SW480 (cell line): Measurements from ENCODE around the gene ILF2.
"Not testable (repeated sequence)": the region's sequence is repeated elsewhere in the genome, so short reads cannot be mapped to it uniquely, and the experiment has no call there.

ENCODE experiments used
- DNase-seq: peaks from one replicate; pipeline ENCODE4 v3.0.0-alpha.2; 2016; ENCODE audit warnings: low spot score

The ILF2 gene

DNA sequence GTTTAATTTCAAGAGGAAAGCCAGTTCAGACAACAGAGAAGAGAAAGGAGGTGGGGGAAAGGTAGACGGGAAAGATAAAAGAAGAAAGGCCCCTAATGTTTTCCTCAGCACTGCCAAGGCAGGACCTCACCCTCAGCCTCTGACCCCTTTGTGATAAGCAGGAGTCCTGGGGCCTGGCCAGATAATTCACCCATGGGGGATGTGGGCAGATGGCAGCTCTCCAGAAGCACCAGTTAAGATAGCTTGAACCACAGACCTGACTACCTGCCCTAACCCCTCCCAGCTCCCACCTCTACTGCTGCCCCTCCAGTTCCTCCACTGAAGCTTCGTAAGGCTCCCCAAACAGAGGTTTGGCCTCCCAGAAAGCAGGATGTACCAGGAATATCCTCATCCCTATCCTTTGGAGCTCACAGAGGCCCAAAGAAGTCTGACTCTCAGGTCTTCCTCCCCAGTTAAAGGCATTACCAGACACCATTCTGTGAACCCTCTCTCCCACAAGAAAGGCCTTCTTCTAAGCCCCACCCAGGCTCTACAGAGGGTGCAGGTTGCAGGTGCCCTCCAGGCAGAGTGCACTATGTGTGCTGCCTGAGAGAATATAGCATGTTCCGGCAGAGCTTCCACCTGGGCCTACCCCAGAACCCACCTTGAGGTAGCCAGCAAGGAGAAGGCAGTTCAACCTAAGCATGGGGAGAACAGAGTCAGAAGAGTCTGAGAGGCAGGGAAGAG lies 21.5 kb downstream of the ILF2 start:
- no peak for DNase-seq

DNA sequence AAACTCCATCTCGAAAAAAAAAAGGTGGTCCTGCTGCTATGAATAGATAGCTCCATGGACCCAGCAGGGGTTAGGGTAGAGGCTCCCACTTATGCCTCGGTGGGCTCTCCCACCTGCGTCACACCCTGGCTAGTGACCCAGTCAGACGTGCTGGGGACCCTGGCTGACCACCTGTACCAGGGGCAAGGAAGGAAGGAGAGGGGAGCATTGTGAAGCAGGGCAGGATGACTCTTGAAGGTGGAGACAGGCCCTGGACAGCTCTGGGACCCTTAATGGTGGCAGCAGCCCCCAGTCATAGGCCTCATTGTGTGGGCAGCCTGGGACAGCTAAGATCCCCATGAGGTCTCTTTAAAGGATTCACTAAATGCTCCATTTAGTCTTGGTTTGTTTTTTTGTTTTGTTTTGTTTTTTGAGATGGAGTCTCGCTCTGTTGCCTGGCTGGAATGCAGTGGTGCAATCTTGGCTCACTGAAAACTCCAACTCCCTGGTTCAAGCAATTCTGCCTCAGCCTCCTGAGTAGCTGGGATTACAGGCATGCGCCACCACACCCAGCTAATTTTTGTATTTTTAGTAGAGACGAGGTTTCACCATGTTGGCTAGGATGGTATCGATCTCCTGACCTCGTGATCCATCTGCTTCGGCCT lies 22.7 kb downstream of the ILF2 start:
- no peak for DNase-seq

DNA sequence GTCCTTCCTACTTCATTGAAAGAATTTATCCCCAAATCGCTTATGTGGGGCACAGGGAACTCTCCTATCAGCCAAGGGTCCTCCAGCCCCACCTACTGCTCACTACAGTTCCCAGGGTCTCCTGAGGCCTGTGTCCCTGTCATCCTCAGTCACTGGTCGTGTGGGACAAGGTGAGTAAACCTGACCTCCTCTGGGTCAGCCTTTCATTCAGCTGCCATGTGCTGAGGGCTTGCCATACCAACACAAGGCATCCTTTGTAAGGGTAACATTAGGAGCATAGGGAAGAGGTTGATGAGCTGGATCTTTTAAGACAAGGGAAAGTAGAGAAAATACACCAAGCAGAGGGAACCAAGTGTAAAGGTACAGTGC lies 23.5 kb downstream of the ILF2 start:
- DNase-seq, result no peak

DNA sequence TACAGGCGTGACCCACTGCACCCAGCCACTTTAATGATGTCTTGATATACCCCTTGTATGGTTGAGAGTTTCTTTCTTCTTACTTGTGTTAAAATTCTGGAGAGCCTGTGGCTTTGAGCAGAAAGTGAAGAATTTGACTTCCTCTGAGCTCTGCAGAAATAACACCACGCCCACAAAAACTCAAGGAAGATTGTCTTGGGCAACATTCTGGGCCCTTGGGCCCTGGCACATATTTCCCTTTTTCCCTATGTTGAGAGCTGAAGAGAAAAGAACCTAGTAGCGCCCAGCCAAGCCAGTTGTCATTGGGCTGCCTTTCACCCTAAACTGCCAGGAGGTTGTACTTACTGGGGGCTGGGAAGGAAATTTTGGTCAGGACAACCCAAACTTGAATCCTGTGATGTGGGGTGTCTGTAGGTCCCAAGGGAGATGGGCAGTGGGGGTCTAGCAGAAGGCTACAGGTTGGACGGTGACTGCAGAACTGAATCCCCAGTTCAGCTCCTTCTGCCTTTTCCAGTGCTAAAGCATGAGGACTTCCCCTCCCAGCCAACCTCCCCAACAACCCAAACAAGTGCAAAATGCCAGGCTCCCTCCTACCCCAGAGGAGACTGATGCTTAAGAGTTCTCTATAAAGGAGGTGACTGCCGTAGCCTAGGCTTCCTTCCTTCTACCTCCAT lies 24.0 kb downstream of the ILF2 start:
- no peak for DNase-seq

DNA sequence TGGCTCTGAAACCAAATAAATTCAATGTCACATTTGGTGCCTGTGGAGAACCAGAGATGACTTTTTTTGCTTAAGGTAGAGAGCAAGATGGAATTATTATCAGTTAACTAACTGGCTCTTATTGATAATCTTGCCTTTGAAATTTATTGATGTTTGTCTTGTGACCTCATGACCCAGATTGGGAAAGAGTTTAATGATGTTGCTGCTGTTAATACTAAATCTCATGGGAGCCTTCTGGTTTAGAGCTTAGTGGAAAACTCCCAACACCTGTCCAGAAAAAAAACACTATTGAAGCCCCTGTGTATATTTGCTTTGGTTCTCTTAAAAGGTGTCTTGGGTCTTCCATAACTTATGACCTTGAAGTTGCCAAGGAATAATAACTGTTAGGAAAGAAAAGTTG lies 27.0 kb downstream of the ILF2 start:
- no peak for DNase-seq

DNA sequence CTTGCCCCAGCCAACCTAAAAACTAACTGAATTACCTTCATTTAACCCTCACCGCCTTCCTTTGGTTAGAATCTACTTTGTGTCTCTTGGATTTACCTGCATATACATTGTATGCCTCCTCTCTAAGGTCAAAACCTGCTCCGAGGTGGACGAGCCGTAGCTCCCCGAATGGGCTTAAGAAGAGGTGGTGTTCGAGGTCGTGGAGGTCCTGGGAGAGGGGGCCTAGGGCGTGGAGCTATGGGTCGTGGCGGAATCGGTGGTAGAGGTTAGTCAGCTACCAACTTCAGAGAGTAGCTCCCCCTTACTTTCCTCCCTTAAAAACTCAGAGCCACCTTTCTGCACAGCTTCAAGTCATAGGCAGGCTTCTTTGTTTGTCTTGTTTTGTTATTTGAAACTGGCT lies 27.7 kb downstream of the ILF2 start:
- no peak for DNase-seq

DNA sequence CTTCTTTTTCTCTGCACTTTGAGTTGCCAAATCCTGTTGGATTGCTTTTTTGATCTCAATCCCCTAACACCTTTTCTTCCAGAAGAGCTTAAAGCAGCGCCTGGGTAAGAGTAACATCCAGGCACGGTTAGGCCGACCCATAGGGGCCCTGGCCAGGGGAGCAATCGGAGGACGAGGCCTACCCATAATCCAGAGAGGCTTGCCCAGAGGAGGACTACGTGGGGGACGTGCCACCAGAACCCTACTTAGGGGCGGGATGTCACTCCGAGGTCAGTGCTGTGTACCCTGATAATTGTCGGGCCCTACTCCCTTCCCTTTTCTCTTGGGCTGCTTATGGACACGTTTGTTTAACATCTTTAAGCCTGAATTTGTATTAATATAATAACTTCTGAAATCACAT lies 28.6 kb downstream of the ILF2 start:
- no peak for DNase-seq

DNA sequence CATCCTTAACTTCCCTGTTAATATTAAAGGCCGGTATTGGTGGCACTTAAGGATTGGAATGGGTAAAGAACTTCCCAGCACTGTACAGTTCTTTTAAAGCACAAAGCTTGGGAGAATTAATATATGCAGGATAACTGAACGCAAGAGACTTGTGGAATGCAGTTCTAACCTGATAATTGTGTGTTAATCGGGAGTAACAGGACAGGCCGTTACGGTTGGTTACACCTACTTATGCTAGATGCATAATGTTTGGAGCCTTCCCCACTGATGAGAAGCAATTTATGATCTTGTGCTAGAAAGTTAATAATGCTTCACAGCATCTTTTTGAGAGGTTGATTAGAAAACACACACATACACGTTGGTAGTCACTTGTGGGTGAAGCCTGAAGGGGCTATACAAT lies 29.9 kb downstream of the ILF2 start:
- DNase-seq, result no peak

DNA sequence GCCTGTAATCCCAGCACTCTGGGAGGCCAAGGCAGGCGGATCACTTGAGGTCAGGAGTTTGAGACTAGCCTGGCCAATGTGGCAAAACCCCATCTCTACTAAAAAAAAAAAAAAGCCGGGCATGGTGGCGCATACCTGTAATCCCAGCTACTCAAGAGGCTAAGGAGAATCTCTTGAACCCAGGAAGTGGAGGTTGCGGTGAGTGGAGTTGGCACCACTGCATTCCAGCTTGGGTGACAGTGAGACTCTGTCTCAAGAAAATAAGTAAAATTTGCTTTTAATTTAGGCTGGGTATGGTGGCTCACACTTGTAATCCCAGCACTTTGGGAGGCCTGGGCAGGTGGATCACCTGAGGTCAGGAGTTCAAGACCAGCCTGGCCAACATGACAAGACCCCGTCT lies 30.6 kb downstream of the ILF2 start:
- not testable (repeated sequence) for DNase-seq

DNA sequence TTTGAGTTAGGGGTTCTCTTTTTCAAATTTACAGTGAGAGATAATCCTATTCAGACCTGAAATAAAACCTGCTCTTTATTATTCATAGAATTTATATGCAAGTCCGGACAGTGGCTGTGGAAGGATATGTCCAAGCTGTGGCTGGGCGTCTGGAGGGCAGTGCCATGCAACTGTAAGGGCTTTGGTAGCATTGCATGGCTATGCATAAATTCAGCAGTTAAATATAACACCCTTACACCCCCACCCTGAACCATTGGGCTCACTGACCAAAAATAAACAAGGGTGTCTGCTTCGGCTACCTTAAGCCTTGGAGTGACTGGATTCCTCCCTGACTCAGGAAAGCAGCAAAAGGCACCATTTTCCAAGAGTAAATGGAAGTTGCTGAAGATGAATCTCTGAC lies 31.5 kb downstream of the ILF2 start:
- no peak for DNase-seq

DNA sequence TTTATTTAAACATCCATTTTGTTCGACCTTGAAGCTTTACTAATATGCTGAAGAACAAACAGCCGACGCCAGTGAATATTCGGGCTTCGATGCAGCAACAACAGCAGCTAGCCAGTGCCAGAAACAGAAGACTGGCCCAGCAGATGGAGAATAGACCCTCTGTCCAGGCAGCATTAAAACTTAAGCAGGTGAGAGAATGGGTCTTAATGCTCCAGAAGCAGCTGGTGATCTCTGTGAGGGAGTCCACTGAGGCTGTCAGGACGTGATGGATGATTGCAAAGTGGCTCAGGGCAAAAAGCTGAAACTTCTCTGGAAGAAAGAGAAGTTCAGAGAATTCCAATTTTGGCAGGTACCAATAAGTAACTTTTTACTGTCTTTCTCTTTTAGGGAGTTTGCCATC lies 32.5 kb downstream of the ILF2 start:
- DNase-seq, result no peak

DNA sequence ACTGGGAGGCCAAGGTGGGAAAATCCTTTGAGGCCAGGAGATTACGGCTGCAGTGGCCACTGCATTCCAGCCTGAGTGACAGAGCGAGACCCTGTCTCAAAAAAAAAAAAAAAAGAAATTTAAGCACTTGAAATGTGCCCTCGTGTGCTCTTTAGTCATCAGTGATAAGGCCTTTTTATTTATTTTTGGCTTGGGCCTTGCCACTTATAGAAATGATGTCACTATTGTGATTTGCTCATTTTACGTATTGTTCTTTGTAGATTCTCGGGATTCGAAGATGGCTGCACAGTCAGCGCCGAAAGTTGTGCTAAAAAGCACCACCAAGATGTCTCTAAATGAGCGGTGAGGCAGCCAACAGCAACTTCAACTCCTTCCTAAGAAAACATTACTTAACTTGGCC lies 34.5 kb downstream of the ILF2 start:
- no peak for DNase-seq

DNA sequence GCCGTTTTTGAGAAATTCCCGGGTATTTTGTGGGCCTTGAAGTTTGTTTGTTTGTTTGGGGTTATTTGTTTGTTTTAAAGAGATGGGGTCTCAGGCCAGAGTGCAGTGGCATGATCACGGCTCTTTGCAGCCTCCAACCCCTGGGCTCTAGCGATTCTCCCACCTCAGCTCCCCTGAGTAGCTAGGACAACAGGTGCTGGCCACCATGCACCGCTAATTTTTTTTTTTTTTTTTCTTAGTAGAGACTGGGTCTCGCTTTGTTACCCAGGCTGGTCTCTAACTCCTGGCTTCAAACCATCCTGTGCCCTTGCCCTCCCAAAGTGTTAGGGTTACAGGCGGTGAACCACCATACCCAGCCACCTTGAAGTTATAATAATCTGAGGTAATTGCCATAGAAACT lies 34.9 kb downstream of the ILF2 start:
- no peak for DNase-seq

DNA sequence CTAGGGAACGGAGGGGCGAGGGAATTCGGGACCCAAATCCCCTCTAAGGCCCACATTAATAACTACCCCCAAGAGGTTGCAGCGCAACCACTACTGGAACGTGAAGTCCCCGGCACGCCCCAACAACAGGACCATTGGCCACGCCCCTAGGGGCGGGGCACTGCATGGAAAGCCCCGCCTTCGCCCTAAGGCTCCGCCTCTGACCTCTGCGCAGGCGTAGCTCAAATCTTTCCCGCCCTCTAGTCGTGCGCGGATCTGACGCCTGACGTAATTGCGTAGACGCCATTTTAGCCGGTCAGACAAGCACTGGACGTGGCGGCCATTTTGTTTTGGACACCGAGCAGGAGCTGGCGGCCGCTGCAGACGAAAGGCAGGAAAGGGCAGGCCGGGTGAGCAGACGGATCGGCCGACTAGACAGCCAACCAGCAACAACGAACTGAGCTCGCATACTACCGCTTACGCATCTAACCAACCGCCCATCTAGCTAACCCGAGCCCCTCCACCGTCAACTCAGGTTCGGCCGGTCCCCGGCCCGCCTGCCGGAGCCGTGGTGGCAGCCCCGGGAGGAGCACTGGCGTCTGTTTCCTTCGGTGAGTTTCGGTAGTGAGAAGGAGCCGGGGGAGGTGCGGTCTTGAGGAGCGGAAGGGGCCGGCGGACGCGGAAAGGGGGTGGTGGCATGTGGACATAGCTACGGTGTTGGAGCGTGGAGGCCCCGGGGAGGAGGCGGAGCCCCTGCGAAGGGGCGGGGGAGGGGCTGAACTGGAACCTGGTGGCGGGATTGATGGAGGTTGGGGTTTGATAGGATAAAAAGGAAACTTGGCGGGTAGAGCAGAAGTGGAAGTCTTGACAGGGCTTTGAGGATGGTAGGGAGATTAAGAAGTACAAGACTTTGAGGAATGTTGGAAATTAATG lies 36.8 kb downstream of the ILF2 start, which contains the start of gene CHTOP:
CHTOP (plus strand) TSS at position 313 of the 912 bp plus-strand sequence. CDS start 2,523 bp downstream, outside the sequence.
- peak; percentile 96 for DNase-seq

DNA sequence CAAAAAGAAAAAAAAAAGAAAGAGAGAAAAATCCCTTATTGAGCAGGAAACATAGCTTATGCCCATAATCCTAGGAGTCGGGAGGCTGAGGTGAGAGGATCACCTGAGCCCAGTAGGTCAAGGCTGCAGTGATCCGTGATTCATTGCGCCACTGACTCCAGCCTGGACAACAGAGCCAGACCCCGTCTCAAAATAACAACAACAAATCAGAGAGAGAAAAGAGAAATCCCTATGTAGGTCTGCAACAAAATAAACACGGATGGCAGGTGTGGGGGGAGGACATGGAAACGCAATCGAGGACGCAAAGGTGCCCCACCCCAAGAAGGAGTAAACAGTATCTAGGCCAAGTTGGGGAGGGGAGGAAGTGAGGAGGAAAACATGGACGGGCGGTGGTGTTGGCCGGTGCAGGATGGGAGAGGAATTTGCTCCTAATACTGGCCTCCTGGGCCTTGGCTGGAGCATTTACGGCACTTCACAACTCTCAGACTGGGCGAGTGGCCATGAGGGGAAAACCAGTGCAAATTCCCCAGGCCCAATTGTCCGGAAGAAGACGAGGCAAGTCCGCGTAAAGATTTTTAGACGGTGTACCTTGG lies 37.5 kb downstream of the ILF2 start:
- DNase-seq, result peak; percentile 39

DNA sequence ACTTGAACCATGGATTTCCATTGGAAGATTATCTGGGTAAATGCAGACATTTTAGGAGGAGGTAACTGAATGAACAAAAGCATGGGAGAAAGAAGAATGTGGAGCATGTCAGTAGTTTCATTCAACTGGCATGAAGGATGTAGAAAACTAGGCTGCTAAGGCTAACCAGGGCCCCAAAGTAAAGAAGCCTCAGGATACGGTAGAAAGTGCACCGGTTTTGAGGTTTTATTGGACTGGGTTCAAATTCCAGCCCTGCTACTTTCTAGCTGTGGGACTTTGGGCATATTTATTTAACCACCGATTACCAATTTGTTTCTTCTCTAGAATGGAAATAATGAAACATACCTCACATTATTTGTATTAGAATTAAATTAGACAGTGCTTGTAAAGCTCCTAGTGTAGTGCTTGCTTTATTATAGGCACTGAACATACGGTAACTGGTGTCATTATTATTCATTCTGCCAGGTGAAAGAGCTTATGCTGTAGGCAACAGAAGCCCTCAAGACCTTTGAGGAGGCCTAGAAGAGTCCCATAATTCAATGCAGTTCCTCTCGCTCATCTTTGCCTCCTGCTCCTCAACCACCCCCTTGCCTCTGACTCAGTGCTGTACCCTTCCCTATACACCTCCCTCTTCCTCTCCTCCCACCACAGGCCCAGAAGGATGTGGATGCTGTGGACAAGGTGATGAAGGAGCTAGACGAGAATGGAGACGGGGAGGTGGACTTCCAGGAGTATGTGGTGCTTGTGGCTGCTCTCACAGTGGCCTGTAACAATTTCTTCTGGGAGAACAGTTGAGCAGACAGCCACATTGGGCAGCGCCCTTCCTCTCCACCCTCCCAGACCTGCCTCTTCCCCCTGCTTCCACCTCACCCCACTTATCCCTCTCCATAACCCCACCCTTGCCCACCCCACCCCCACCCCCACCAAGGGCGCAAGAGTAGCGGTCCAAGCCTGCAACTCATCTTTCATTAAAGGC lies 39.5 kb downstream of the ILF2 start:
- no peak for DNase-seq

DNA sequence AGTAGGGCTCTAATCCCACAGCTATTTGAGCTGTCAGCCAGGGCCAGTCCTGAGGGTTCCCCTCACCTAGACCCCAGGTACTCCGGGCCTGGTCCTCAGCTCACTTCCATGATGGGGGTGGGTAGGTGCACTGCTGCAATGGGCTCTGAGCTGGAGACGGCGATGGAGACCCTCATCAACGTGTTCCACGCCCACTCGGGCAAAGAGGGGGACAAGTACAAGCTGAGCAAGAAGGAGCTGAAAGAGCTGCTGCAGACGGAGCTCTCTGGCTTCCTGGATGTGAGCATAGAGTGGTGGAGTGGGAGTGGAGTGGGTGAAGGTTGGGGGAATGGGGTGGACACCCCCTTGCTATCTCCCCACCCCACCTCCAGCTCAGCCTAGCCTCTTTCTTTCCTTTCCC lies 40.4 kb downstream of the ILF2 start:
- DNase-seq, result no peak

DNA sequence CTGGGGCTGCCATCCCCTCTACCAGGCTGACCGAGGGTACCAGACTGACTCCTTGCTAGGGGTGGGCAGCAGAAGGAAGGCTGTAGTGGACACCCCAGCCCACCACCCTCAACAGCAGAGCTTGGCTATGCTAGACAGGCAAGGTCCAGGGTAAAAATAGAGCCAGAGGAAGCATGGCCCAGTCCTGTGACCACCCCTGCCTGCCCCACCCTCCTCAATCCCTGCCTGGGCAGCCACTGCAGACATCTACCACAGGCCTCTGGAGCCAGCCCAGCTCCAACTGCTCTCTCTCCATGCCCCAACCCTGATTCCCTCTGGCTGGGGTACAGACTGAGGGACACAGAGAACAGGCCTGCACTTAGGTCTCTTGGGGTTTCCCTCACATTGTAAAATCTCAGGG lies 40.8 kb downstream of the ILF2 start:
- no peak for DNase-seq

DNA sequence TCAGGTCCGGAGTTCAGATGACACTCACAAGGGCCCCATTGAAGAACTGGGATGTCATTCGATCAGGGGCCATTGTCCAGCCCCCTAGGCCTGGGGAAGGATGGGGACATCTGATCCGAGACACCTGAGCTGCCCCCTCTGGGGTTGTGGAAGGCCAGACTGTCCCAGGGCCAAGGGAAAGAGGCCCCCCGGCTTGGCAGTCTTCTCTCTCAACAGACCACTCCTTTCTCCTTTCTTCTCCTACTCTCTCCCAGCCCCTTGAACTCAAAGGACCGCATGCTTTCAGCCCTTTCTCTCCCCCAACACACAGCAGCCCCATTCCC lies 41.5 kb downstream of the ILF2 start:
- DNase-seq, result no peak

DNA sequence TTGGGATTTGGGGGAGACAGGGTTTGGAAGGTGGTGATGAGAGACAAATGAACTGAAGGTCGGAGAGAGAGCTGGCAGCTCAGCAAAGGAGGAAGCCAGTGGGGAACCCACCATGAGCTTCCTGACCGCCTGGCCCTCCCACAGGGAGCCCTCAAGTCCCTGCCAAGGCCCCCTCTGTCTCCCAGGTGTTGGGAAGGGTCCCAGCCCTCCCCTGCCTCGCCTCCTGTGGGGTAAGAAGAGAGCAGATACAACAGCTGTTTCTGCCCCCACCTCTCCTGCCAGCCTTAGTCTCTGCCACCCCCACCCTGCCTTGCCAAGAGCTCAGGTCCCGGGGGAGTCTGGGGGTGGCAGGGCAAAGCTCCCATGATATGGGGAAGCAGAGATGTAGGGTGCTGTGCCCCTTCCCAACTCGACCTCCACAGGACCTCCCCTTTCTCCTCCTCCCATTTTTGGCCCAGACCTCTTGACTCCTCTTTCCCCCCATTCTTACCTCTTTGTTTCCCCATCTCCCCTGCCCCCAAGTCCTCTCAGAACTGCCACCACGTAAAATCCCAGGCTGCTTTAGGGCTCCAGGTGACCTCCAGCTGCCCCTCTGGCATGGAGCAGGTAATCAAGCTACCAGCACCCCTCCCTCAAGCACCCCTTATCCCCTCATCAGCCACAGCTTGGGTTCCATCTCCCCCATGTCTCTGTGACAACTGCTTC lies 42.0 kb downstream of the ILF2 start:
- DNase-seq, result no peak
